Hypothalamus (tissue), 51 donors: Measurements from ENCODE around the gene C22orf39.

Experiments used
- DNase-seq, 51 donors: peaks; one replicate each; lab custom pipeline; 2025; lab: John Stamatoyannopoulos, UW

The C22orf39 gene

GRCh38 chr22:19405652-19406051, 41.9 kb downstream of the C22orf39 start:
- DNase-seq, result no peak

- no peak for DNase-seq
Measured at GRCh38 chr22:19405133-19405532, 42.4 kb downstream of the C22orf39 start.

- no peak for DNase-seq
Measured at GRCh38 chr22:19404676-19405075, 42.8 kb downstream of the C22orf39 start.

- no peak for DNase-seq
Measured at GRCh38 chr22:19402642-19403191, 44.8 kb downstream of the C22orf39 start.

GRCh38 chr22:19401483-19401882, 46.0 kb downstream of the C22orf39 start:
- DNase-seq, result no peak

GRCh38 chr22:19400881-19401280, 46.6 kb downstream of the C22orf39 start:
- no peak for DNase-seq

GRCh38 chr22:19398652-19399051, 48.9 kb downstream of the C22orf39 start:
- DNase-seq, result no peak

GRCh38 chr22:19398206-19398605, 49.3 kb downstream of the C22orf39 start:
- DNase-seq, result no peak

- DNase-seq, result no peak
Measured at GRCh38 chr22:19397734-19398104, 49.8 kb downstream of the C22orf39 start.

GRCh38 chr22:19396934-19397733, 50.4 kb downstream of the C22orf39 start:
- DNase-seq, result no peak

- no peak for DNase-seq
Measured at GRCh38 chr22:19396561-19396933, 51.0 kb downstream of the C22orf39 start.

- DNase-seq, result no peak
Measured at GRCh38 chr22:19395276-19395675, 52.2 kb downstream of the C22orf39 start.

- no peak for DNase-seq
Measured at GRCh38 chr22:19394274-19395050, 53.0 kb downstream of the C22orf39 start.

GRCh38 chr22:19393704-19394103, 53.8 kb downstream of the C22orf39 start:
- DNase-seq, result no peak
